HepG2 (cell line): ENCODE measurements around the gene MTCL1. TPM values are rescaled to one million over a fixed set of nuclear protein-coding genes. Genes with fewer than 3 reads are reported as not detected.

Experiments used
- ATAC-seq: fragments of 200-7000 bp; cut with Tn5 transposase; 3 replicates; pipeline ENCODE4 v1.9.1; 2020; ENCODE audit warnings: mild to moderate bottlenecking, moderate library complexity
- BruUV-seq: library from RNA; stranded (reverse); fragments of 400-500 nt; replicated peaks from 2 replicates; lab custom pipeline; 2021; lab: Mats Ljungman, UMichigan
- CTCF ChIA-PET: fragments of 300-600 bp; formaldehyde crosslinking; extraction: SDS; loops from one replicate; lab custom pipeline; 2021; ENCODE audit warnings: low total read pairs, inconsistent platforms, low intra/inter-chr PET ratio; lab: Yijun Ruan, JAX
- POLR2A ChIA-PET: fragments of 350-600 bp; sonication (Branson Sonifier 250); formaldehyde crosslinking; loops from one replicate; lab custom pipeline; 2020; ENCODE audit warnings: antibody characterized with exemption, inconsistent platforms; lab: Yijun Ruan, JAX
- DNase-seq: peaks from one replicate; pipeline ENCODE4 v3.0.0-alpha.2; 2015; ENCODE audit warnings: low spot score
- FAIRE-seq: peaks from 3 replicates; lab custom pipeline; 2011; peaks lifted over from hg19 to GRCh38; lab: Jason Lieb, UNC
- H2AFZ ChIP-seq: one replicate; pipeline ENCODE4 v1.6.1; 2011; ENCODE audit warnings: low read length, inconsistent platforms
- H3K27ac ChIP-seq: fragments of 300-600 bp; 3 replicates; pipeline ENCODE4 v1.8.0; 2011; ENCODE audit warnings: mixed run types, mild to moderate bottlenecking, mixed read lengths, low read length, inconsistent platforms; ENCODE audit not compliant: insufficient read depth; ENCODE audit errors: extremely low read length
- H3K27me3 ChIP-seq, 2 experiments: fragments of 200-600 bp in 1 of 2; 2 replicates in 1 of 2; 3 replicates in 1 of 2; pipeline versions ENCODE4 v1.6.0 to v1.8.0; 2011; ENCODE audit warnings: low read length in 2 of 2, mild to moderate bottlenecking in 2 of 2, moderate library complexity in 2 of 2, inconsistent platforms in 1 of 2; ENCODE audit not compliant: insufficient read depth in 2 of 2, control insufficient read depth in 1 of 2
- H3K36me3 ChIP-seq, 2 experiments: fragments of 200-600 bp in 1 of 2; replicated peaks in 1 of 2; 2 replicates in 1 of 2; 3 replicates in 1 of 2; pipeline versions ENCODE4 v1.5.1 to v1.8.0; 2011; ENCODE audit warnings: low read length in 2 of 2, inconsistent platforms in 1 of 2; ENCODE audit not compliant: insufficient read depth in 2 of 2, control insufficient read depth in 1 of 2
- H3K4me1 ChIP-seq: 2 replicates; pipeline ENCODE4 v1.5.1; 2012; ENCODE audit warnings: low read length, inconsistent platforms; ENCODE audit not compliant: insufficient read depth
- H3K4me2 ChIP-seq: 2 replicates; pipeline ENCODE4 v1.6.0; 2011; ENCODE audit warnings: low read depth, low read length, inconsistent platforms
- H3K4me3 ChIP-seq, 3 experiments: fragments of 200-600 bp in 1 of 3; sonication (generic), shearing (Covaris generic) in 1 of 3; replicated peaks in 1 of 3; 2 replicates each; pipeline ENCODE4 v1.5.1; 2011 to 2016; ENCODE audit warnings: low read length in 3 of 3, inconsistent platforms in 2 of 3, low read depth in 2 of 3, mild to moderate bottlenecking in 2 of 3, control low read depth in 1 of 3, mixed read lengths in 1 of 3; ENCODE audit not compliant: insufficient read depth in 1 of 3
- H3K79me2 ChIP-seq: one replicate; pipeline ENCODE4 v1.6.1; 2011; ENCODE audit warnings: low read length, inconsistent platforms; ENCODE audit not compliant: insufficient read depth
- H3K9ac ChIP-seq: 2 replicates; pipeline ENCODE4 v1.6.0; 2011; ENCODE audit warnings: mild to moderate bottlenecking, low read depth, low read length, inconsistent platforms; ENCODE audit not compliant: insufficient read depth
- H3K9me3 ChIP-seq: 2 replicates; pipeline ENCODE4 v1.5.1; 2012; ENCODE audit warnings: mild to moderate bottlenecking, low read length
- H4K20me1 ChIP-seq: 2 replicates; pipeline ENCODE4 v1.6.0; 2011; ENCODE audit warnings: inconsistent platforms, mild to moderate bottlenecking, low read length, moderate library complexity; ENCODE audit not compliant: insufficient read depth
- ARID3A ChIP-seq: IDR thresholded peaks from 2 replicates; pipeline ENCODE4 v1.6.1; 2012; ENCODE audit warnings: low read depth, low read length, improper control_type of control experiment
- ATF2 ChIP-seq: sonication (generic); formaldehyde crosslinking; IDR thresholded peaks from 2 replicates; pipeline ENCODE4 v1.4.0; 2020; ENCODE audit warnings: missing genetic modification reagents
- ATF3 ChIP-seq: sonication (generic); formaldehyde crosslinking; IDR thresholded peaks from 2 replicates; pipeline ENCODE4 v1.4.0; 2020; ENCODE audit warnings: missing genetic modification reagents
- GRHL1 ChIP-seq: sonication (generic); formaldehyde crosslinking; conservative IDR thresholded peaks from 2 replicates; pipeline ENCODE4 v1.8.0; 2022; ENCODE audit warnings: missing genetic modification reagents
- POGK ChIP-seq: sonication (generic); formaldehyde crosslinking; conservative IDR thresholded peaks from 2 replicates; pipeline ENCODE4 v1.8.0; 2022; ENCODE audit warnings: mild to moderate bottlenecking, moderate library complexity, missing genetic modification reagents
- ZBTB7B ChIP-seq: sonication (generic); formaldehyde crosslinking; IDR thresholded peaks from 2 replicates; pipeline ENCODE4 v1.4.0; 2020; ENCODE audit warnings: missing genetic modification reagents
- ZFP36L2 ChIP-seq: sonication (generic); formaldehyde crosslinking; IDR thresholded peaks from 2 replicates; pipeline ENCODE4 v1.4.0; 2020; ENCODE audit warnings: missing genetic modification reagents
- ZNF451 ChIP-seq: sonication (generic); formaldehyde crosslinking; IDR thresholded peaks from 2 replicates; pipeline ENCODE4 v1.5.0; 2020; ENCODE audit warnings: mild to moderate bottlenecking, missing genetic modification reagents
- WGBS: methylation state at CpG from one replicate; pipeline ENCODE4 v1.1.6; 2017; ENCODE audit warnings: low lambda C conversion rate; 5-methylcytosine and 5-hydroxymethylcytosine counted together
- in situ Hi-C: cut with HindIII; loops from 2 replicates; pipeline ENCODE4 v1.10.0; 2017; ENCODE audit warnings: low pct_unique_long_range_greater_than_20kb; ENCODE audit not compliant: extremely low pct_ligation_motif_present
- intact Hi-C: fragments of 100-400 bp; cut with micrococcal nuclease; formaldehyde crosslinking; loops from one replicate; pipeline ENCODE4 v1.10.0; 2022; ENCODE audit not compliant: unreplicated experiment
- polyA plus RNA-seq, 8 experiments: library from polyadenylated mRNA; depleted of rRNA in 3 of 8; stranded (reverse) in 7 of 8; unstranded in 1 of 8; fragments of >200 nt; fragmentation: Illumina TruSeq in 4 of 8; extraction: Trizol in 4 of 8; gene quantifications; 2 replicates each; pipeline versions ENCODE4 v1.2.1 to v1.2.3, GENCODE V29; 2011 to 2016; ENCODE audit warnings: low read depth in 4 of 8, missing spikeins in 1 of 8, mixed read lengths in 1 of 8; ENCODE audit not compliant: insufficient read depth in 1 of 8
- total RNA-seq, 5 experiments: library from RNA; depleted of rRNA; stranded (reverse); fragments of >200 nt; fragmentation: Illumina TruSeq; extraction: Trizol; gene quantifications; 2 replicates each; pipeline ENCODE4 v1.2.3, GENCODE V29; 2016; ENCODE audit warnings: low read depth in 1 of 5

MTCL1 gene
- total and polyA plus RNA-seq, 2 of the 13 experiments (the other 11 are each of a cell fraction or from before 2014, with no cell fraction given) = 3.1 to 3.2 TPM

GRCh38 chr18:8721716-8722115, 16.4 kb downstream of the MTCL1 start (continued):
- TF ChIP-seq POGK (CRISPR knock-in tag) (no peak), ZBTB7B (CRISPR knock-in tag) (no peak), ATF3 (CRISPR knock-in tag) (no peak), GRHL1 (CRISPR knock-in tag) (no peak), ZFP36L2 (no peak), ZNF451 (no peak)

GRCh38 chr18:8722946-8723820, 17.8 kb downstream of the MTCL1 start:
- FAIRE-seq = no peak
- Histone ChIP-seq H3K4me2 (no peak overlapping the region), H3K36me3 (no peaks in the 10 kb centered on the region; a peak in 1 of 5 replicates), H3K4me1 (peaks cover 23% of the 10 kb centered on the region), H3K4me3 (no peak overlapping the region), H3K27ac (no peak overlapping the region), H2AFZ (no peak overlapping the region), H4K20me1 (no peaks in the 10 kb centered on the region), H3K27me3 (no peaks in the 10 kb centered on the region), H3K79me2 (no peaks in the 10 kb centered on the region), H3K9ac (no peak overlapping the region), H3K9me3 (no peaks in the 10 kb centered on the region)
- intact Hi-C loops (no loop called here), in situ Hi-C loops (no loop called here)
- ChIA-PET CTCF (no interaction called here), POLR2A (no interaction called here)
- ATAC-seq = no peak
- BruUV-seq = no TSS peak
- peak; percentile 34 for DNase-seq
- 0 out of 2 replicates have a peak, but pooled peaks have one; percentile 17 for TF ChIP-seq ARID3A
- TF ChIP-seq ATF2 = no peak
- WGBS = 78% methylated on average over 13 of the region's 13 CpGs
